ENCODE measurements around the gene CABP4. TPM values are rescaled to one million over a fixed set of nuclear protein-coding genes. Genes with fewer than 3 reads are reported as not detected.
"Not testable (repeated sequence)": the region's sequence is repeated elsewhere in the genome, so short reads cannot be mapped to it uniquely, and the experiment has no call there.

CABP4 gene
- total and polyA plus RNA-seq, 10 of the 15 experiments (the other 5 are each of a cell fraction or from before 2014, with no cell fraction given), result 0.04 to 0.41 (median 0.14) TPM; not detected in 2

DNA sequence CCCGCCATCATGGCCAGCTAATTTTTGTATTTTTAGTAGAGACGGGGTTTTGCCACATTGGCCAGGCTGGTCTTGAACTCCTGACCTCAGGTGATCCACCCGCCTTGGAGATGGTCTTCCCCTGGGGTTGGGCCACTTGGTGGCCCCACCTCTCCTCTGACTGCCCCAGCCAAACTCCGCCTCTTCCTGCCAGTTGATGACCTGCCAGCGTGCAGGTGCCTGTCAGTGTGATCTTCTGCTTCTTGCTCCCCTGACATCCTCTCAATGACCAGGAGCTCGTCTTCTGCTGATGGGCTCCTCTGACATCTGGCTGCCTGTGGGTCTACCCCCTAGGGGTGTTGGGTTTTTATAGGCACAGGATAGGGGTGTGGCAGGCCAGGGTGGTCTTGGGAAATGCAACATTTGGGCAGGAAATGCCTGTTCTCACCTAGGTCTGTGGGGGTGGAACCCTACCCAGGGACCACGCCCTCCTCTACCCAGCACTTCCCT, 30.8 kb downstream of the CABP4 start:
- H3K4me2 ChIP-seq (ENCODE audit: control insufficient read depth, insufficient read depth), result peak overlapping the region; percentile 80
- peaks cover 44% of the 10 kb centered on the region for H3K4me1 ChIP-seq (ENCODE audit: control insufficient read depth, insufficient read depth, low read length)
- intact Hi-C loops (cut with micrococcal nuclease; ENCODE audit: unreplicated experiment), result loop anchor here (2.0 to 10.0 kb wide), 4 partner anchors 21 to 221 kb away; partner anchors contain the start of genes GRK2, POLD4 and PTPRCAP
- DNase-seq (ENCODE audit: low read depth, low spot score), result peak; percentile 79
- TF ChIP-seq, protein P1, sequence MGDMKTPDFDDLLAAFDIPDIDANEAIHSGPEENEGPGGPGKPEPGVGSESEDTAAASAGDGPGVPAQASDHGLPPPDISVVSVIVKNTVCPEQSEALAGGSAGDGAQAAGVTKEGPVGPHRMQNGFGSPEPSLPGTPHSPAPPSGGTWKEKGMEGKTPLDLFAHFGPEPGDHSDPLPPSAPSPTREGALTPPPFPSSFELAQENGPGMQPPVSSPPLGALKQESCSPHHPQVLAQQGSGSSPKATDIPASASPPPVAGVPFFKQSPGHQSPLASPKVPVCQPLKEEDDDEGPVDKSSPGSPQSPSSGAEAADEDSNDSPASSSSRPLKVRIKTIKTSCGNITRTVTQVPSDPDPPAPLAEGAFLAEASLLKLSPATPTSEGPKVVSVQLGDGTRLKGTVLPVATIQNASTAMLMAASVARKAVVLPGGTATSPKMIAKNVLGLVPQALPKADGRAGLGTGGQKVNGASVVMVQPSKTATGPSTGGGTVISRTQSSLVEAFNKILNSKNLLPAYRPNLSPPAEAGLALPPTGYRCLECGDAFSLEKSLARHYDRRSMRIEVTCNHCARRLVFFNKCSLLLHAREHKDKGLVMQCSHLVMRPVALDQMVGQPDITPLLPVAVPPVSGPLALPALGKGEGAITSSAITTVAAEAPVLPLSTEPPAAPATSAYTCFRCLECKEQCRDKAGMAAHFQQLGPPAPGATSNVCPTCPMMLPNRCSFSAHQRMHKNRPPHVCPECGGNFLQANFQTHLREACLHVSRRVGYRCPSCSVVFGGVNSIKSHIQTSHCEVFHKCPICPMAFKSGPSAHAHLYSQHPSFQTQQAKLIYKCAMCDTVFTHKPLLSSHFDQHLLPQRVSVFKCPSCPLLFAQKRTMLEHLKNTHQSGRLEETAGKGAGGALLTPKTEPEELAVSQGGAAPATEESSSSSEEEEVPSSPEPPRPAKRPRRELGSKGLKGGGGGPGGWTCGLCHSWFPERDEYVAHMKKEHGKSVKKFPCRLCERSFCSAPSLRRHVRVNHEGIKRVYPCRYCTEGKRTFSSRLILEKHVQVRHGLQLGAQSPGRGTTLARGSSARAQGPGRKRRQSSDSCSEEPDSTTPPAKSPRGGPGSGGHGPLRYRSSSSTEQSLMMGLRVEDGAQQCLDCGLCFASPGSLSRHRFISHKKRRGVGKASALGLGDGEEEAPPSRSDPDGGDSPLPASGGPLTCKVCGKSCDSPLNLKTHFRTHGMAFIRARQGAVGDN (IDR thresholded peaks at IDR 0.05), result peak; percentile 2; the same call in 1 of the 2 replicates
- TF ChIP-seq ZNF217 (IDR thresholded peaks at IDR 0.05), result peak; percentile 46; the same call in 1 of the 2 replicates
- 0 out of 2 replicates have a peak, but pooled peaks have one; percentile 44 for TF ChIP-seq TAF1 (IDR thresholded peaks at IDR 0.05; ENCODE audit: borderline replicate concordance, low read depth, low read length)
- TF ChIP-seq BHLHE40 (IDR thresholded peaks at IDR 0.05; ENCODE audit: borderline replicate concordance in 1 of 2, low read depth in 2 of 2, low read length in 1 of 2), result peak; percentile 22 to 78; a peak in 1 of 4 replicates
- TF ChIP-seq GATAD2B (conservative IDR thresholded peaks at IDR 0.05; ENCODE audit: low read depth), result peak; percentile 7; the same call in 1 of the 2 replicates
- 0 out of 2 replicates have a peak, but pooled peaks have one; percentile 31 for TF ChIP-seq BACH1 (IDR thresholded peaks at IDR 0.05; ENCODE audit: borderline replicate concordance)
- 0 out of 2 replicates have a peak, but pooled peaks have one; percentile 7 for TF ChIP-seq CREM (IDR thresholded peaks at IDR 0.05; ENCODE audit: low read depth)
- TF ChIP-seq, protein P2, sequence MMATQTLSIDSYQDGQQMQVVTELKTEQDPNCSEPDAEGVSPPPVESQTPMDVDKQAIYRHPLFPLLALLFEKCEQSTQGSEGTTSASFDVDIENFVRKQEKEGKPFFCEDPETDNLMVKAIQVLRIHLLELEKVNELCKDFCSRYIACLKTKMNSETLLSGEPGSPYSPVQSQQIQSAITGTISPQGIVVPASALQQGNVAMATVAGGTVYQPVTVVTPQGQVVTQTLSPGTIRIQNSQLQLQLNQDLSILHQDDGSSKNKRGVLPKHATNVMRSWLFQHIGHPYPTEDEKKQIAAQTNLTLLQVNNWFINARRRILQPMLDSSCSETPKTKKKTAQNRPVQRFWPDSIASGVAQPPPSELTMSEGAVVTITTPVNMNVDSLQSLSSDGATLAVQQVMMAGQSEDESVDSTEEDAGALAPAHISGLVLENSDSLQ (IDR thresholded peaks at IDR 0.05), result peak; percentile 95
- TF ChIP-seq POLR2A (IDR thresholded peaks at IDR 0.05; ENCODE audit: low read depth, low read length), result peak; percentile 84
- TF ChIP-seq LARP7 (IDR thresholded peaks at IDR 0.05), result 0 out of 2 replicates have a peak, but pooled peaks have one; percentile 21
- TF ChIP-seq, protein P3, sequence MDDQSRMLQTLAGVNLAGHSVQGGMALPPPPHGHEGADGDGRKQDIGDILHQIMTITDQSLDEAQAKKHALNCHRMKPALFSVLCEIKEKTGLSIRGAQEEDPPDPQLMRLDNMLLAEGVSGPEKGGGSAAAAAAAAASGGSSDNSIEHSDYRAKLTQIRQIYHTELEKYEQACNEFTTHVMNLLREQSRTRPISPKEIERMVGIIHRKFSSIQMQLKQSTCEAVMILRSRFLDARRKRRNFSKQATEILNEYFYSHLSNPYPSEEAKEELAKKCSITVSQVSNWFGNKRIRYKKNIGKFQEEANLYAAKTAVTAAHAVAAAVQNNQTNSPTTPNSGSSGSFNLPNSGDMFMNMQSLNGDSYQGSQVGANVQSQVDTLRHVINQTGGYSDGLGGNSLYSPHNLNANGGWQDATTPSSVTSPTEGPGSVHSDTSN (IDR thresholded peaks at IDR 0.05; ENCODE audit: insufficient replicate concordance, low read depth, low read length), result peak; percentile 81
- TF ChIP-seq NR2F1 (conservative IDR thresholded peaks at IDR 0.05), result peak; percentile 61
- TF ChIP-seq POU2F2 (IDR thresholded peaks at IDR 0.05; ENCODE audit: borderline replicate concordance, low read depth, low read length), result peak; percentile 48; the same call in 1 of the 3 replicates
- peak; percentile 13; the same call in 1 of the 2 replicates for TF ChIP-seq HDGF (IDR thresholded peaks at IDR 0.05)
- peak; percentile 85 for TF ChIP-seq POLR2AphosphoS5 (IDR thresholded peaks at IDR 0.05; ENCODE audit: low read length)
- H3K36me3 ChIP-seq (ENCODE audit: control insufficient read depth in 2 of 2, insufficient read depth in 2 of 2, low read length in 1 of 2), result peaks cover 4 to 21% of the 10 kb centered on the region in 2 experiments; a peak in 3 of 4 replicates
- ChIA-PET SMC1A (ENCODE audit: uncharacterized antibody, unreplicated experiment) (interaction anchor here (0.7 to 6.2 kb wide), 12 partner anchors 18 to 168 kb away, joined by 3 to 43 read pairs (median 4); partner anchors contain the start of genes PITPNM1, POLD4, PTPRCAP and RAD9A), POLR2A (interaction anchor here (0.9 to 6.8 kb wide), 18 partner anchors 14 to 216 kb away, joined by 3 to 112 read pairs (median 5); partner anchors contain the start of genes PITPNM1, POLD4, PPP1CA and PTPRCAP), CTCF (interaction anchor here (0.7 to 6.7 kb wide), 6 partner anchors 16 to 459 kb away, joined by 3 to 37 read pairs (median 7); partner anchors contain the start of genes PITPNM1, PPP1CA, PTPRCAP and TBC1D10C), RAD21 (ENCODE audit: unreplicated experiment) (interaction anchor here (0.6 to 6.9 kb wide), 15 partner anchors 9 to 141 kb away, joined by 3 to 95 read pairs (median 4); partner anchors contain the start of genes PITPNM1, POLD4, PPP1CA and PTPRCAP)
- peak overlapping the region; percentile 70 for H3K27ac ChIP-seq (ENCODE audit: control insufficient read depth, insufficient read depth)
- H3K27me3 ChIP-seq (replicated peaks in 1 of 2; ENCODE audit: control insufficient read depth in 2 of 2, insufficient read depth in 2 of 2, low read length in 1 of 2); BruUV-seq (replicated peaks); H2AFZ ChIP-seq (ENCODE audit: control insufficient read depth, low read depth, low read length); in situ Hi-C loops (cut with MboI); H3K9me3 ChIP-seq (replicated peaks; ENCODE audit: control insufficient read depth, insufficient read depth, low read length); H4K20me1 ChIP-seq (ENCODE audit: control insufficient read depth, insufficient read depth): not testable (repeated sequence)
- peak; percentile 57 for ATAC-seq
- WGBS (ENCODE audit: insufficient coverage, insufficient replicate concordance, low lambda C conversion rate, missing lambda C conversion rate), result 2% methylated on average over 7 of the region's 7 CpGs
- peak overlapping the region; percentile 76 for H3K9ac ChIP-seq (ENCODE audit: control insufficient read depth, insufficient read depth, low read length)
- peaks cover 33% of the 10 kb centered on the region for H3K79me2 ChIP-seq (ENCODE audit: control insufficient read depth, insufficient read depth, low read length)
- peak; percentile 27 for FAIRE-seq
- H3K4me3 ChIP-seq, result 0 out of 2 replicates have a peak overlapping the region, but pooled peaks have one; percentile 4

Measured in GM12878 (cell line).